HG02642 (cell line): ENCODE results near the gene TMEM255A.

Experiments
- ATAC-seq: cut with Tn5 transposase; IDR thresholded peaks from one replicate; pipeline ENCODE4 v1.9.1; 2021; ENCODE audit warnings: mild to moderate bottlenecking; ENCODE audit not compliant: unreplicated experiment, poor library complexity

Gene TMEM255A

GRCh38 chrX:120274145-120274544 is 37.1 kb downstream of the TMEM255A start:
- ATAC-seq, result no peak

- no peak for ATAC-seq
These were observed 40.0 kb downstream of the TMEM255A start for GRCh38 chrX:120271218-120271617.

- no peak for ATAC-seq
These were observed 40.7 kb downstream of the TMEM255A start for GRCh38 chrX:120270567-120270966.

GRCh38 chrX:120269373-120270035 is 41.8 kb downstream of the TMEM255A start:
- ATAC-seq, result no peak

- no peak for ATAC-seq
These were observed 46.9 kb downstream of the TMEM255A start for GRCh38 chrX:120264341-120264740.

GRCh38 chrX:120262859-120263708 is 48.2 kb downstream of the TMEM255A start:
- ATAC-seq, result no peak

- no peak for ATAC-seq
These were observed 50.9 kb downstream of the TMEM255A start for GRCh38 chrX:120260369-120260768.

- ATAC-seq, result no peak
These were observed 57.5 kb downstream of the TMEM255A start for GRCh38 chrX:120253784-120254183.

GRCh38 chrX:120251471-120252011 is 59.7 kb downstream of the TMEM255A start:
- ATAC-seq, result no peak

GRCh38 chrX:120250522-120251271 is 60.6 kb downstream of the TMEM255A start, which contains the start of gene ZBTB33:
TSS of gene ZBTB33 (plus strand) at chrX:120250812. CDS start at chrX:120253416, 2,604 bp downstream.
- ATAC-seq, result peak; percentile 99

GRCh38 chrX:120244735-120245498 is 66.3 kb downstream of the TMEM255A start:
- peak; percentile 80 for ATAC-seq

- ATAC-seq, result peak; percentile 26
These were observed 66.9 kb downstream of the TMEM255A start for GRCh38 chrX:120244395-120244734.

- ATAC-seq, result no peak
These were observed 68.4 kb downstream of the TMEM255A start for GRCh38 chrX:120242813-120243212.

GRCh38 chrX:120238933-120239332 is 72.3 kb downstream of the TMEM255A start:
- no peak for ATAC-seq

- ATAC-seq, result no peak
These were observed 74.4 kb downstream of the TMEM255A start for GRCh38 chrX:120236687-120237479.

- no peak for ATAC-seq
These were observed 76.0 kb downstream of the TMEM255A start for GRCh38 chrX:120235284-120235683.

GRCh38 chrX:120228187-120228908 is 82.9 kb downstream of the TMEM255A start:
- no peak for ATAC-seq

- ATAC-seq, result no peak
These were observed 86.9 kb downstream of the TMEM255A start for GRCh38 chrX:120224388-120224787.
